ENCODE measurements around the gene GNB1. TPM values are rescaled to one million over a fixed set of nuclear protein-coding genes. Genes with fewer than 3 reads are reported as not detected.

The GNB1 gene
- total RNA-seq, 1 donor from 2014 or later: 327 TPM

GRCh38 chr1:1928231-1929101 lies 37.6 kb upstream of the GNB1 start:
- no peak for DNase-seq (ENCODE audit: low spot score, unreplicated experiment)
- no peak for TF ChIP-seq CTCF (IDR thresholded peaks at IDR 0.05; ENCODE audit: unreplicated experiment)
- no peaks in the 10 kb centered on the region for H3K36me3 Mint-ChIP-seq (ENCODE audit: insufficient read depth)
- H3K4me1 Mint-ChIP-seq (ENCODE audit: low read depth): no peaks in the 10 kb centered on the region
- H3K27me3 Mint-ChIP-seq: no peaks in the 10 kb centered on the region
- H3K27ac Mint-ChIP-seq: no peak overlapping the region
- H3K4me3 Mint-ChIP-seq (ENCODE audit: low read depth): no peak overlapping the region
- H3K9me3 Mint-ChIP-seq (ENCODE audit: low read depth): no peaks in the 10 kb centered on the region

GRCh38 chr1:1927751-1928150 lies 36.9 kb upstream of the GNB1 start:
- no peaks in the 10 kb centered on the region for H3K27me3 Mint-ChIP-seq
- no peaks in the 10 kb centered on the region for H3K9me3 Mint-ChIP-seq (ENCODE audit: low read depth)
- H3K4me3 Mint-ChIP-seq (ENCODE audit: low read depth): no peak overlapping the region
- H3K36me3 Mint-ChIP-seq (ENCODE audit: insufficient read depth): no peaks in the 10 kb centered on the region
- no peak overlapping the region for H3K27ac Mint-ChIP-seq
- no peak for TF ChIP-seq CTCF (IDR thresholded peaks at IDR 0.05; ENCODE audit: unreplicated experiment)
- no peaks in the 10 kb centered on the region for H3K4me1 Mint-ChIP-seq (ENCODE audit: low read depth)
- DNase-seq (ENCODE audit: low spot score, unreplicated experiment): no peak

GRCh38 chr1:1926886-1927660 lies 36.2 kb upstream of the GNB1 start:
- Mint-ChIP-seq H3K36me3 (ENCODE audit: insufficient read depth) (no peaks in the 10 kb centered on the region), H3K9me3 (ENCODE audit: low read depth) (no peaks in the 10 kb centered on the region), H3K4me1 (ENCODE audit: low read depth) (no peaks in the 10 kb centered on the region), H3K27ac (no peak overlapping the region), H3K27me3 (no peaks in the 10 kb centered on the region), H3K4me3 (ENCODE audit: low read depth) (no peak overlapping the region)
- no peak for DNase-seq (ENCODE audit: low spot score, unreplicated experiment)
- no peak for TF ChIP-seq CTCF (IDR thresholded peaks at IDR 0.05; ENCODE audit: unreplicated experiment)

GRCh38 chr1:1926346-1926811 lies 35.5 kb upstream of the GNB1 start:
- Mint-ChIP-seq H3K4me1 (ENCODE audit: low read depth) (no peaks in the 10 kb centered on the region), H3K9me3 (ENCODE audit: low read depth) (no peaks in the 10 kb centered on the region), H3K4me3 (ENCODE audit: low read depth) (no peak overlapping the region), H3K27ac (no peak overlapping the region), H3K27me3 (no peaks in the 10 kb centered on the region), H3K36me3 (ENCODE audit: insufficient read depth) (no peaks in the 10 kb centered on the region)
- TF ChIP-seq CTCF (IDR thresholded peaks at IDR 0.05; ENCODE audit: unreplicated experiment): no peak
- no peak for DNase-seq (ENCODE audit: low spot score, unreplicated experiment)

All from progenitor cell of endocrine pancreas (in vitro differentiated cells).